Activated T-cell treated with anti-CD3 and anti-CD28 coated beads, Interleukin-2, amount 50 U/mL, for 24 hours (primary cell): ENCODE results near the gene PARP11.

Experiments used
- DNase-seq: peaks from one replicate; pipeline ENCODE4 v3.0.0-alpha.2; 2020
- H3K27ac Mint-ChIP-seq: 2 replicates; pipeline ENCODE4 v1.8.0; 2020; ENCODE audit warnings: mild to moderate bottlenecking, mixed read lengths
- H3K27me3 Mint-ChIP-seq: 2 replicates; pipeline ENCODE4 v1.8.0; 2020; ENCODE audit warnings: mixed read lengths
- H3K36me3 Mint-ChIP-seq: 2 replicates; pipeline ENCODE4 v1.8.0; 2020; ENCODE audit warnings: low read depth, mixed read lengths
- H3K4me1 Mint-ChIP-seq: 2 replicates; pipeline ENCODE4 v1.8.0; 2020; ENCODE audit warnings: low read depth, mixed read lengths
- H3K4me3 Mint-ChIP-seq: 2 replicates; pipeline ENCODE4 v1.8.0; 2020; ENCODE audit warnings: mild to moderate bottlenecking, moderate library complexity, mixed read lengths
- H3K9me3 Mint-ChIP-seq: 2 replicates; pipeline ENCODE4 v1.8.0; 2020; ENCODE audit warnings: mixed read lengths

Gene PARP11

DNA sequence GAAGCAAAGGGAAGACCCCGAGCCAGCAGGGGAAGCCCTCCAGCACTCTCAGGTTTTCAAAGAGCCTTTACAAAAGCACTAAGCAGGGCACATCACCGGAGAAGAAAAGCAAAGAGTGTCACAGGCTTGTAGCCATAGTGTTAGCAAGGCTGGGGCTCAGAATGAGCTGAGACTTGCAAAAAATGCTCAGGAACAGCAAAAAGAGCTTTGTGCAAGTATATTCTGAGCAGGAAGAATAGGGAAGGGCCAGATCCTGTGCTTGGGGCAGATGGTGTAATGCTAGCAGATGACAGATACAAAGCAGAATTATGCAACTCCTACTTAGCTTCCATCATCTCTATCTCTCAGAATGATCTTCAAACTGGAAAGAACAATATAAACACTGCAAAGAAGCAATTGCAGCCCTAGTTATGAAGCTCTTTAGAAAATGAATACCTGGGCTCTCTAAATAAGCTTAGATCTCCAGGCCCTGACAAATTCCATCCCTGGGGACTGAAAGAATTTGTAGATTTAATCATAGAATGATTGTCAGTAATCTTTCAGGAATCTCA is 23.7 kb upstream of the PARP11 start:
- Mint-ChIP-seq H3K4me3 (peak overlapping the region; percentile 1), H3K27me3 (no peaks in the 10 kb centered on the region), H3K36me3 (no peaks in the 10 kb centered on the region), H3K9me3 (no peaks in the 10 kb centered on the region), H3K4me1 (peaks cover 39% of the 10 kb centered on the region), H3K27ac (peak overlapping the region; percentile 83)
- no peak for DNase-seq

GRCh38 chr12:3896356-3896755 is 23.2 kb upstream of the PARP11 start:
- no peaks in the 10 kb centered on the region for H3K36me3 Mint-ChIP-seq
- peaks cover 39% of the 10 kb centered on the region for H3K4me1 Mint-ChIP-seq
- H3K27ac Mint-ChIP-seq: peak overlapping the region; percentile 83

GRCh38 chr12:3892631-3893030 is 19.4 kb upstream of the PARP11 start:
- H3K4me3 Mint-ChIP-seq: no peak overlapping the region
- no peaks in the 10 kb centered on the region for H3K27me3 Mint-ChIP-seq
- peaks cover 15% of the 10 kb centered on the region for H3K4me1 Mint-ChIP-seq
- H3K27ac Mint-ChIP-seq: no peak overlapping the region
- H3K9me3 Mint-ChIP-seq: no peaks in the 10 kb centered on the region
- DNase-seq: no peak
- H3K36me3 Mint-ChIP-seq: no peaks in the 10 kb centered on the region

More at GRCh38 chr12:3896356-3896755, 23.2 kb upstream of the PARP11 start:
- no peaks in the 10 kb centered on the region for H3K27me3 Mint-ChIP-seq
- H3K4me3 Mint-ChIP-seq: no peak overlapping the region
- DNase-seq: no peak
- no peaks in the 10 kb centered on the region for H3K9me3 Mint-ChIP-seq

DNA sequence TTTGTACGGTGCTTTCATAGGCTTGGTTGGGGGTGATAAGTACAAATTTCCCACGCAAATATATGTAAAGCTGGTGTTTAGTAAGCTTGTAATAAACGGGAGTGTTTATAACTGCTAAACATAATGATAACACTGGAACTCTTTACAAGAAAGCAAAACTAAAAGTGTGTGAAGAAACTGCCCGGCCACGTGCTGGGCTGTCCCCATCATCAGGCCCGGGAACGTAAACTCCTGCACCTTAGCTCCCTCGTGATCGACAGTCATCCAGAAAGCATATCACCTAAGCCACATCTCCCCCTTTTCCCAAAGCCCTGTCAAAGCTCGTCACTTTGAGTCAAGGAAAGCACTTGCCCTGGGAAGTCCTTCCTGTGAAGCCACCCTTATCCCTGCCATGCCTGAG is 18.0 kb upstream of the PARP11 start:
- Mint-ChIP-seq H3K4me1 (peaks cover under 1% of the 10 kb centered on the region), H3K4me3 (no peak overlapping the region), H3K9me3 (no peaks in the 10 kb centered on the region), H3K27me3 (no peaks in the 10 kb centered on the region), H3K36me3 (no peaks in the 10 kb centered on the region), H3K27ac (peak overlapping the region; percentile 8)
- no peak for DNase-seq

DNA sequence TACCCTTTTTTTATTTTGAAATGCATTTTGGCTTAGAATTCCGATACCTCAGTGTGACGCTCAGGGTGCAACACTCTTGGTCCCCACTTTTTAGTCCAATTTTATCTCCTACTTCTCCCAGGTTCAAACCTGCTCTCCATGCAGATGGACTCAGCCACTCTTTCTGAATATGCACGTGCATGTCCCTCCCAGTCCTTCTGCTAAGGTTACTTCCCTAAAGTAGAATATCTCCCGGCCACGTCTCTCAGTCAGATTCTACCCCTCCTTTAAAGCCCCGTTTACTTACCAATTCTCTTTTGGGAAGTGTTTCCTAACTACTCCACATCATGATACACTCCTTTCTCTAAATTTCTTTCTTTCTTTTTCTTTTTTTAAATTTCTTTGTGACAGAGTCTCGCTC is 15.5 kb upstream of the PARP11 start:
- Mint-ChIP-seq H3K4me3 (no peak overlapping the region), H3K27ac (no peak overlapping the region), H3K4me1 (peaks cover 8% of the 10 kb centered on the region), H3K9me3 (no peaks in the 10 kb centered on the region), H3K36me3 (no peaks in the 10 kb centered on the region), H3K27me3 (no peaks in the 10 kb centered on the region)
- DNase-seq: no peak

- Mint-ChIP-seq H3K36me3 (no peaks in the 10 kb centered on the region), H3K27ac (no peak overlapping the region), H3K4me1 (peaks cover 8% of the 10 kb centered on the region), H3K9me3 (no peaks in the 10 kb centered on the region), H3K27me3 (no peaks in the 10 kb centered on the region), H3K4me3 (no peak overlapping the region)
- no peak for DNase-seq
These were observed 12.3 kb upstream of the PARP11 start for GRCh38 chr12:3885277-3886094.

GRCh38 chr12:3884671-3885070 is 11.5 kb upstream of the PARP11 start:
- Mint-ChIP-seq H3K27me3 (no peaks in the 10 kb centered on the region), H3K9me3 (no peaks in the 10 kb centered on the region), H3K27ac (no peak overlapping the region), H3K4me3 (no peak overlapping the region), H3K36me3 (no peaks in the 10 kb centered on the region), H3K4me1 (peaks cover 12% of the 10 kb centered on the region)
- DNase-seq: no peak

DNA sequence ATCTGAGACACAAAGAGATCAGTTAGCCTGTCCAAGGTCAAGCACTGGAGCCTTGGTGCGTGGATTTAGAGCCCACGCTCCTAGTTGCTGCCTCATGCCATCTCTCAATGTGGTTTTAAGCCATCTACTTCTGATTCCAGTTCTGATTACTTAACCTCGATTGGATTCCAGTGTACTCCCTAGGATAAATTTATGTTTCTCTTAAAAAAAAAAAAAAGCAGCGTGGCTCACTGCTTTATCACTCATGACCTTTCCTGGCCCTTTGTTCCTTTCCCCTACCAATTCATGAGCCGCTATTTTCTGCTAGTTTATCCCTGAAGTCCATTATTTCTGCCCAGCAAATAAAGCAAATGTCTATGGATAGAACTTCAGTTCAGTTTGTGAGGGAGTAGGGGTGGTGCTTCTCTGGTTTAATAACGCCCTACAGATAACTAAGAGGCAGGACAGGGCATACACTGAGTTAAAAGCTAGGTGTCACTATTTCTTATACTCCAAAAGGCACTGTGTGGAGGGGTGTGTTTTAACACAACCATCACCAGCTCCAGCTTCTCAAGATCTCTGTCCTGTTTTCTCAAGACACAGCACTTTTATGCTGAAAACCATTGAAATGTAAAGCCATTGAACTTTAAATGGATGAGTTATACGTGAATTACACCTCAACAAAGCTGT is 9.8 kb upstream of the PARP11 start:
- Mint-ChIP-seq H3K36me3 (no peaks in the 10 kb centered on the region), H3K4me1 (peaks cover 25% of the 10 kb centered on the region)
- no peak for DNase-seq

GRCh38 chr12:3882406-3882805 is 9.2 kb upstream of the PARP11 start:
- H3K4me1 Mint-ChIP-seq: peaks cover 25% of the 10 kb centered on the region
- H3K9me3 Mint-ChIP-seq: no peaks in the 10 kb centered on the region
- H3K36me3 Mint-ChIP-seq: no peaks in the 10 kb centered on the region
- no peaks in the 10 kb centered on the region for H3K27me3 Mint-ChIP-seq
- DNase-seq: no peak
- no peak overlapping the region for H3K27ac Mint-ChIP-seq
- H3K4me3 Mint-ChIP-seq: no peak overlapping the region

More for the DNA sequence above, 9.8 kb upstream of the PARP11 start:
- H3K4me3 Mint-ChIP-seq: no peak overlapping the region
- H3K27ac Mint-ChIP-seq: no peak overlapping the region
- no peaks in the 10 kb centered on the region for H3K9me3 Mint-ChIP-seq
- no peaks in the 10 kb centered on the region for H3K27me3 Mint-ChIP-seq

DNA sequence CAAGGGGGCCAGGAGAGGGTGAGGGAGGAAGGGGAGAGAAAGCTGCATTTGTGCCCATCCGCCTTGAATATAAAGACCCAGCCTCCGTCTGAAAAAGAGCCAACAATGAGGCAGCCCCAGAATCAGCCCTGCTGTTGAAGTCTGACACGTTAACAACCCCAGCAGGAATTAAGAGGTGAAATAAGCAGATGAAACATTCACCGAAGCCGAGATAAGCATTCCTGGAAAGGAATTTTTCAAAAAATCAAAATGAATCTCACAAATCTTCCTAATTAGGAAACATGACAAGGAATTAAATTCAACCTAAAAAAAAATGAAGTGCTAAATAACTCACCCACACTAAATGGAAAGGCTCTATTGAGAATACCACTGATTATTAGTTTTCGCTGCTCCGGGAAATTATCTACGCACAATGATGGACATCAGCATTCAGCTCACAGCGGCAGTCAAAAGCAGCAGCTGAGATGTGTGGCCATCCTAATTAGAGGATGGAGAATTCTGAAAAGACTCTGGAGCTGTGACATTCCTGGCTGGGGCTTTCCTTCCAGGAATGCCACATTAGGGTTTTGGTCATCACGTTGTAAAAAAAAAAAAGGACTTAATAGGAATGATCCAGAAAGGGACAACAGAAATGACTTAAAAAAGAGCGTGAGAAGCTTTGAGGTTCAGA is 8.2 kb upstream of the PARP11 start:
- H3K9me3 Mint-ChIP-seq: no peaks in the 10 kb centered on the region
- H3K27ac Mint-ChIP-seq: no peak overlapping the region
- H3K27me3 Mint-ChIP-seq: no peaks in the 10 kb centered on the region
- H3K4me3 Mint-ChIP-seq: no peak overlapping the region
- H3K36me3 Mint-ChIP-seq: no peaks in the 10 kb centered on the region
- H3K4me1 Mint-ChIP-seq: peaks cover 25% of the 10 kb centered on the region
- DNase-seq: no peak

- no peaks in the 10 kb centered on the region for H3K27me3 Mint-ChIP-seq
- no peak overlapping the region for H3K27ac Mint-ChIP-seq
- peaks cover 17% of the 10 kb centered on the region for H3K4me1 Mint-ChIP-seq
- H3K36me3 Mint-ChIP-seq: no peaks in the 10 kb centered on the region
- H3K4me3 Mint-ChIP-seq: no peak overlapping the region
- no peak for DNase-seq
- H3K9me3 Mint-ChIP-seq: no peaks in the 10 kb centered on the region
These were observed 6.6 kb upstream of the PARP11 start for GRCh38 chr12:3879846-3880245.

DNA sequence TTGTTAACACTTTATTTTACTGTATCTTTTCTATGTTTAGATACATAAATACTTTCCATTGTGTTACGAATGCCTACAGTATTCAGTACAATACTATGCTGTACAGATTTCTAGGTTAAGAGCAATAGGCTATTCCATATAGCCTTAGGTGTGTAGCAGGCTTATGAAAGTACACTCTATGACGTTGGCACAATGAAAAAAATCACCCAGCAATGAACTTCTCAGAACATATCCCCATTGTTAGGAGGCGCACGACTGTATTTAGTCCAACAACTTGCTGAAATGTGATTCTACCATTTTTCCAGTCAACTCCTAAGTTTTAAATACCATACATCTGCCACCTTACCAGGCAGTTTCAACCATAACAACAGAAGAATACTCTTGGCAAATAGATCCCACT is 1.8 kb downstream of the PARP11 start:
- Mint-ChIP-seq H3K27me3 (no peaks in the 10 kb centered on the region), H3K4me1 (peaks cover 64% of the 10 kb centered on the region), H3K9me3 (no peaks in the 10 kb centered on the region), H3K27ac (peak overlapping the region; percentile 94), H3K36me3 (peaks cover 29% of the 10 kb centered on the region), H3K4me3 (peak overlapping the region; percentile 91)
- DNase-seq: no peak

- DNase-seq: peak; percentile 51
- H3K9me3 Mint-ChIP-seq: peaks cover 13% of the 10 kb centered on the region
- H3K36me3 Mint-ChIP-seq: peaks cover 42% of the 10 kb centered on the region
- H3K4me1 Mint-ChIP-seq: peaks cover 65% of the 10 kb centered on the region
- peak overlapping the region; percentile 91 for H3K4me3 Mint-ChIP-seq
- no peaks in the 10 kb centered on the region for H3K27me3 Mint-ChIP-seq
- H3K27ac Mint-ChIP-seq: peak overlapping the region; percentile 94
These were observed 3.3 kb downstream of the PARP11 start for GRCh38 chr12:3869865-3870264.

- Mint-ChIP-seq H3K27me3 (no peaks in the 10 kb centered on the region), H3K4me1 (peaks cover 65% of the 10 kb centered on the region), H3K36me3 (peaks cover 46% of the 10 kb centered on the region), H3K27ac (peak overlapping the region; percentile 94), H3K4me3 (peak overlapping the region; percentile 91), H3K9me3 (peaks cover 17% of the 10 kb centered on the region)
- DNase-seq: no peak
These were observed 3.8 kb downstream of the PARP11 start for GRCh38 chr12:3869433-3869832.
